HG03280 (cell line): ENCODE results near the gene ZNF143.

ENCODE experiments used
- ATAC-seq: cut with Tn5 transposase; IDR thresholded peaks from one replicate; pipeline ENCODE4 v1.9.1; 2021; ENCODE audit warnings: mild to moderate bottlenecking, moderate library complexity; ENCODE audit not compliant: unreplicated experiment

ZNF143 gene

DNA sequence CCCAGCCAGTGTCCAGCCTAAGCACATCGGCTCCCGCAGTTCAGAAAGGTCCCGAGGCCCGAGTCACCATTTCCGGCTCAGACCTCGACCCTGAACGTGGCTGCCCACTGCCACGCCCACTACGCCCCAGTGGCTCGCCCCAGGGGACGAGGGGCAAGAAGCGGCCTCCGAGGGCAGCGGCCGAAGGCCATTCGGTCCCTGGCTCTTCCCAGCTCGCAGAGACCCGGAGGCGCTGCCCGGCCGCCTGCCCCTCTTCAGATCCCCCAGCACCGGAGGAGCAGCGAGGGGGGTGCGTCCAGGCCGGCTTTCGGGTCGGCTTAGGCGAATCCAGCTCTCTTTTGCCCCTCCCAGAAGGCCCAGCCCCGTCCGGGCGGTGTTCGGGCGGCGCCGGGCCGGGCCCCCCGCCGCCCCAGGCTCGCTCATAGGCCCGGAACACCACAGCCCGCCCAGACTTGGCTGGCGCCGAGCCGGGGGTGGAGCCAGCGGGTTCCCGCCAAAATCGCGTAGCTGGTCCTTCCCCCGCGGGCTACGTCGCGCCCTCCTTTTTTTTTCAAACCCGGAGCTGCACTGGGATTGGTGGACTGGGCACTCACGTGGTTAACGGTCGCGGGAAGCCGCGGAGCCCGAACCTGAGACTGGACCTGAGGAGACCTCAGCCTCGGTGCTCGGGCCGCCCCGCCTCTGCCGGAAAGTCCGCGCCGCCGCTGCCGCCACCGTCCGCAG, 112.4 kb downstream of the ZNF143 start, which contains the start of gene WEE1:
Gene WEE1, plus strand, starts transcription at position 619 of the 723 bp plus-strand sequence. CDS start 264 bp downstream, outside the sequence.
- peak; percentile 77 for ATAC-seq

GRCh38 chr11:9573775-9574621, 113.2 kb downstream of the ZNF143 start:
- peak; percentile 5 for ATAC-seq

DNA sequence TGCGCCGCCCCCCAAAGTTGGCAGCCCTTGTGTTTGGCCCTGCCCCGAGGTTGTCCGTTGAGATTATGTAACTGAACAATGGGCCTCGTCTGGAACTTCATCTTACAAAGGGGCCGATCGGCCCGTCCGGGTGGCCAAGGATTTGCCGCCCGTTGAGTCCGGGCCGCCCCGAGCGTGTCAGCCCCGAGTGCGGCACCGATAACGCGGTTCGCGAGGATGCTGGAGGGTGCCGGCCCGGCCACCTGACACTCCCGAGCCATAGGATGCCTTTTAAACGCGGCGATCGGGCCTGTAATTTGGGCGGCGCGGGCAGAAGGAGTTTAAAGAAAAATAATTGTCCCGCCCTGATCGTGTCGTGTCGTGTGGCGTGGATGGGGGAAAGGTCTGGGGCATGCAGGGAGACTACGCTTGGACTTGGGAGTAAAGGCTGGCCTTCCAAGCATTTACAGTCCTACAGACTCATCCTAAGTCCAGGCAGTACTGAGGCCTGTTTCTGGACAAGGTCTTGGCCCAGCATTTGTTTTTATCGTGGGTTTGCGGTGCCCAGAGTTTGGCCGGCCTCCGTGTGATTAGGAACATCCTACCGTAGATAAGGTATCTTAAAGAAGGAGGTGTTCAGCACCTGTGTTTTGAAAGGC, 113.9 kb downstream of the ZNF143 start:
- ATAC-seq, result no peak

DNA sequence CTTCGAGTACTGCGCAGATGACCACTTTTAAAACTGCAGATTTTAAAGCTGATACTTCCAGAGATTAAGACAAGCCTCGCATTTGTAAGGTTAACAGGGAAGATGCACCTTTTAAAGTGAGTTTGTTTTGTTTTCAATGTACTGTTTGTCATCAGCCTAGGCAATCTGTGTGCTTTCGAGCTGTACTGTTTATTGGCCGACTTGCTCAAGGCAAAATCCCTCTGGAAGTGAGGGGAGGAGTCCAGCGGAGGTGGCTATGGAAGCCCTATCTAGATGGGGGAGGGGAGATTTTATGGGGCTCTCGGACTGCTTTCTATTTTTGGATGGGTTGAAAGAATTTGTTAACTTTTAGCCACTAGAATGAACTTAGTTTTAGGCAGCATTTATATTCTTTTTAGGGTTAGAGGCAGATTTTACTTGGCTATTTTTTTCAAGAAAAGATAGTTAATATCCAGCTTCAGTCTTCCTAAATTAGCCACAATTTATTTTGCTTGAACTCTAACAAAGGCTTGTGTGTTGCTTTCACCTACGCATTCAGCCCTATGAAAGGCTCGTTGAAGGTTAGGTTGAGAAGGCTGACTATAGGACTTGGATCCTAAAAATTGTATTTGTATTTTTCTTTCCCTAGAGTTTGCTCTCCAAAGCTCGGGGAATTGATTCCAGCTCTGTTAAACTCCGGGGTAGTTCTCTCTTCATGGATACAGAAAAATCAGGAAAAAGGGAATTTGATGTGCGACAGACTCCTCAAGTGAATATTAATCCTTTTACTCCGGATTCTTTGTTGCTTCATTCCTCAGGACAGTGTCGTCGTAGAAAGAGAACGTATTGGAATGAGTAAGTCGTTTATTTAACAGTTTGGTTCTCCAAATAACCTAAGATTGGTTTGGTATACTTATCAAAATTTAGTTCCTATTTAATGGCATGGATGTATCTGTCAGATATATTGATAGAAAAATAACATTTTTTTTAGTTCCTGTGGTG, 114.7 kb downstream of the ZNF143 start:
- ATAC-seq, result no peak

GRCh38 chr11:9576701-9577381, 116.0 kb downstream of the ZNF143 start:
- no peak for ATAC-seq

- no peak for ATAC-seq
Measured at GRCh38 chr11:9577556-9577955, 116.7 kb downstream of the ZNF143 start.
